Spleen (tissue), 7 donors: ENCODE data around the gene ACOXL.

Source experiments
- CTCF ChIP-seq, 11 experiments: fragments of 200-600 bp in 7 of 11; fragments of 450-650 bp in 4 of 11; sonication (generic) in 4 of 11; IDR thresholded peaks in 8 of 11; conservative IDR thresholded peaks in 3 of 11; 1 replicate in 7 of 11; 2 replicates in 4 of 11; pipeline versions ENCODE4 v1.4.0 to v1.8.0; 2016 to 2021; ENCODE audit warnings: antibody characterized with exemption in 11 of 11, inconsistent platforms in 4 of 11, mild to moderate bottlenecking in 1 of 11
- POLR2A ChIP-seq, 3 donors: fragments of 450-650 bp; IDR thresholded peaks; one replicate each; pipeline ENCODE4 v1.5.1; 2017; ENCODE audit warnings: antibody characterized with exemption in 3 of 3, mild to moderate bottlenecking in 1 of 3
- donor health status: DM: no; HTN: no; CAD: no; lungs with moderate emphysema.
- donor health status: DM: no; HTN: no; CAD: no.
- donor health status: DM: no; HTN: no; CAD: no.

GRCh38 chr2:110903548-110903947 lies 171.2 kb downstream of the ACOXL start:
- TF ChIP-seq CTCF (IDR thresholded peaks at IDR 0.05 in 8 of 11, conservative IDR thresholded peaks at IDR 0.05 in 3 of 11) (no peak), POLR2A (IDR thresholded peaks at IDR 0.05) (no peak)
